Measurements from ENCODE around the gene CARNS1. TPM values are rescaled to one million over a fixed set of nuclear protein-coding genes. Genes with fewer than 3 reads are reported as not detected.

Gene CARNS1
- total and polyA plus RNA-seq, 9 of the 15 experiments (the other 6 are each of a cell fraction or from before 2014, with no cell fraction given) = 0.01 to 0.18 (median 0.06) TPM; not detected in 3

DNA sequence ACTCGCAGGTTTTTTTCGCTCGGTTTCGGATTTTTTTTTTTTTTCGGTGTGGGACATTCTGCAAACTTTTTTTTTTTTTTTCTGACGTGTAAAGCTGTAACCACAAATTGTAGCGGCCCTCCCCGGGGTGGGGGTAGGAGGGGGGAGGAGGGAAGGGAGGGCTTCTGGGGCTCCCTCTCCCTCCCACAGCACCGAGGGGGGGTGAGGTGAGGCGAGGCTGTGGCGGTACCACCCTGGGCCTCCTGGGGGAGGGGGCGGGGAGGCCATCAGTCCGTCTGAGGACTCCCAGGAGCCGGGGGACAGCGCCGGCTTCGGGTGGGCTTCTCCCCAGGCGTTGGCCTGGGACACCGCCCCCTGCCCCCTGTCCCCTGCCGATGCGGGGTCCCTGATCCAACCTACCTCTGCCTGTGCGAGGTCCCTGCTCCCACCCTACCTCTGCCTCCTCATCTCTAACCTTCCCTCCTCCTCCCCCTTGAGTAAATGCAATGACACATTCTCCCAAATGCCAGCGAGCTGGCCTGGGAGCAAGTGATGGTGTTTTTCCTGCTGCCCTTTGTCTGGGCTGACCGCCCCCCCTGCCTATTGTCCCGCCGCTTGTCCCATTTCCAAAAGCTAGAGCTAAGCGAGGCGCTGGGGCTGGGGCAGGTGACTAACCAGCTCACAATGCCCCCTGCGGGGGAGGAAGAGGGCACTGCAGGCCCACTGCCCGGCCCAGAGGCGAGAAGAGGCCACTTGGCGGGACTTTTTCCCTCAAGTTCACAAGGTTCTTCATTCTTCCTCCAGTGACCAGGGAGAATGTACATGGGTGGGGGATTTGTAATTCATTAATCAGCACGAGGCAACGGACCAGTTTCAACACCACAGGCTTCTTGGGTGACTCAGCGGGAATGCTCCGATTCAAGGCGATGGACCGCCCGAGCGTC is 41.6 kb upstream of the CARNS1 start (continued):
- TF ChIP-seq ZSCAN32 (CRISPR knock-in tag; IDR thresholded peaks at IDR 0.05) = no peak
- TF ChIP-seq RFX5 (IDR thresholded peaks at IDR 0.05; ENCODE audit: low read depth, low read length) = no peak
- peak; percentile 75; the same call in 1 of the 2 replicates for TF ChIP-seq ZBTB7A (IDR thresholded peaks at IDR 0.05; ENCODE audit: borderline replicate concordance, control insufficient read depth, low read depth, low read length)
- TF ChIP-seq MAFG (tag; conservative IDR thresholded peaks at IDR 0.05) = peak; percentile 94
- no peak for TF ChIP-seq KAT8 (IDR thresholded peaks at IDR 0.05; ENCODE audit: low read depth)
- no peak for TF ChIP-seq U2AF2 (optimal IDR thresholded peaks at IDR 0.05; ENCODE audit: low read depth, low read length)
- no peak; the same call in 1 of the 2 replicates for TF ChIP-seq GABPB1 (CRISPR knock-in tag; IDR thresholded peaks at IDR 0.05)
- TF ChIP-seq NFRKB (IDR thresholded peaks at IDR 0.05; ENCODE audit: low read depth) = peak; percentile 74; the same call in 1 of the 2 replicates
- TF ChIP-seq, protein P1, sequence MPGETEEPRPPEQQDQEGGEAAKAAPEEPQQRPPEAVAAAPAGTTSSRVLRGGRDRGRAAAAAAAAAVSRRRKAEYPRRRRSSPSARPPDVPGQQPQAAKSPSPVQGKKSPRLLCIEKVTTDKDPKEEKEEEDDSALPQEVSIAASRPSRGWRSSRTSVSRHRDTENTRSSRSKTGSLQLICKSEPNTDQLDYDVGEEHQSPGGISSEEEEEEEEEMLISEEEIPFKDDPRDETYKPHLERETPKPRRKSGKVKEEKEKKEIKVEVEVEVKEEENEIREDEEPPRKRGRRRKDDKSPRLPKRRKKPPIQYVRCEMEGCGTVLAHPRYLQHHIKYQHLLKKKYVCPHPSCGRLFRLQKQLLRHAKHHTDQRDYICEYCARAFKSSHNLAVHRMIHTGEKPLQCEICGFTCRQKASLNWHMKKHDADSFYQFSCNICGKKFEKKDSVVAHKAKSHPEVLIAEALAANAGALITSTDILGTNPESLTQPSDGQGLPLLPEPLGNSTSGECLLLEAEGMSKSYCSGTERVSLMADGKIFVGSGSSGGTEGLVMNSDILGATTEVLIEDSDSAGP (CRISPR knock-in tag; IDR thresholded peaks at IDR 0.05) = no peak
- TF ChIP-seq, protein P2, sequence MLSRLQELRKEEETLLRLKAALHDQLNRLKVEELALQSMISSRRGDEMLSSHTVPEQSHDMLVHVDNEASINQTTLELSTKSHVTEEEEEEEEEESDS (CRISPR knock-in tag; IDR thresholded peaks at IDR 0.05) = no peak
- TF ChIP-seq, protein P3, sequence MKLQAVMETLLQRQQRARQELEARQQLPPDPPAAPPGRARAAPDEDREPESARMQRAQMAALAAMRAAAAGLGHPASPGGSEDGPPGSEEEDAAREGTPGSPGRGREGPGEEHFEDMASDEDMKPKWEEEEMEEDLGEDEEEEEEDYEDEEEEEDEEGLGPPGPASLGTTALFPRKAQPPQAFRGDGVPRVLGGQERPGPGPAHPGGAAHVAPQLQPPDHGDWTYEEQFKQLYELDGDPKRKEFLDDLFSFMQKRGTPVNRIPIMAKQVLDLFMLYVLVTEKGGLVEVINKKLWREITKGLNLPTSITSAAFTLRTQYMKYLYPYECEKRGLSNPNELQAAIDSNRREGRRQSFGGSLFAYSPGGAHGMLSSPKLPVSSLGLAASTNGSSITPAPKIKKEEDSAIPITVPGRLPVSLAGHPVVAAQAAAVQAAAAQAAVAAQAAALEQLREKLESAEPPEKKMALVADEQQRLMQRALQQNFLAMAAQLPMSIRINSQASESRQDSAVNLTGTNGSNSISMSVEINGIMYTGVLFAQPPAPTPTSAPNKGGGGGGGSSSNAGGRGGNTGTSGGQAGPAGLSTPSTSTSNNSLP (IDR thresholded peaks at IDR 0.05; ENCODE audit: borderline replicate concordance, low read depth, low read length) = no peak
- peak; percentile 20 for TF ChIP-seq PCBP1 (IDR thresholded peaks at IDR 0.05; ENCODE audit: low read depth, low read length, poor library complexity, severe bottlenecking)
- TF ChIP-seq ATF7 (IDR thresholded peaks at IDR 0.05) = peak; percentile 15; the same call in 1 of the 2 replicates
- no peak for TF ChIP-seq TSC22D4 (tag; IDR thresholded peaks at IDR 0.05)
- TF ChIP-seq FOS (IDR thresholded peaks at IDR 0.05; ENCODE audit: extremely low read depth, insufficient read length) = no peak
- no peak for TF ChIP-seq ZNF134 (CRISPR knock-in tag; conservative IDR thresholded peaks at IDR 0.05)
- no peak for TF ChIP-seq CBFB (CRISPR knock-in tag; IDR thresholded peaks at IDR 0.05)
- TF ChIP-seq, protein P4, sequence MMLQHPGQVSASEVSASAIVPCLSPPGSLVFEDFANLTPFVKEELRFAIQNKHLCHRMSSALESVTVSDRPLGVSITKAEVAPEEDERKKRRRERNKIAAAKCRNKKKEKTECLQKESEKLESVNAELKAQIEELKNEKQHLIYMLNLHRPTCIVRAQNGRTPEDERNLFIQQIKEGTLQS (IDR thresholded peaks at IDR 0.05) = peak; percentile 65
- TF ChIP-seq, protein P4 (CRISPR knock-in tag; conservative IDR thresholded peaks at IDR 0.05) = no peak
- TF ChIP-seq RBM25 (IDR thresholded peaks at IDR 0.05; ENCODE audit: low read depth, low read length, severe bottlenecking) = no peak
- TF ChIP-seq, protein P5, sequence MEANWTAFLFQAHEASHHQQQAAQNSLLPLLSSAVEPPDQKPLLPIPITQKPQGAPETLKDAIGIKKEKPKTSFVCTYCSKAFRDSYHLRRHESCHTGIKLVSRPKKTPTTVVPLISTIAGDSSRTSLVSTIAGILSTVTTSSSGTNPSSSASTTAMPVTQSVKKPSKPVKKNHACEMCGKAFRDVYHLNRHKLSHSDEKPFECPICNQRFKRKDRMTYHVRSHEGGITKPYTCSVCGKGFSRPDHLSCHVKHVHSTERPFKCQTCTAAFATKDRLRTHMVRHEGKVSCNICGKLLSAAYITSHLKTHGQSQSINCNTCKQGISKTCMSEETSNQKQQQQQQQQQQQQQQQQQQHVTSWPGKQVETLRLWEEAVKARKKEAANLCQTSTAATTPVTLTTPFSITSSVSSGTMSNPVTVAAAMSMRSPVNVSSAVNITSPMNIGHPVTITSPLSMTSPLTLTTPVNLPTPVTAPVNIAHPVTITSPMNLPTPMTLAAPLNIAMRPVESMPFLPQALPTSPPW (CRISPR knock-in tag; IDR thresholded peaks at IDR 0.05) = peak; percentile 96
- TF ChIP-seq C11orf30 (IDR thresholded peaks at IDR 0.05; ENCODE audit: low read depth) = peak; percentile 92

Measured in K562 (cell line).